Peyer's patch (tissue), 4 donors: ENCODE results near the gene CUL1. TPM values are rescaled to one million over a fixed set of nuclear protein-coding genes. Genes with fewer than 3 reads are reported as not detected.

Source experiments
- DNase-seq, 3 donors: peaks; one replicate each; pipeline ENCODE4 v3.0.0-alpha.2; 2017 to 2019
- H3K27ac ChIP-seq, 4 donors: fragments of 200-600 bp; sonication (generic); one replicate each; pipeline ENCODE4 v1.5.1; 2016 to 2019
- H3K27me3 ChIP-seq, 2 donors: fragments of 200-600 bp; sonication (generic); one replicate each; pipeline ENCODE4 v1.5.1; 2019
- H3K36me3 ChIP-seq, 3 donors: fragments of 200-600 bp; sonication (generic); one replicate each; pipeline ENCODE4 v1.5.1; 2016 to 2019
- H3K4me1 ChIP-seq, 4 donors: fragments of 200-600 bp; sonication (generic); one replicate each; pipeline ENCODE4 v1.5.1; 2016 to 2019
- H3K4me3 ChIP-seq, 4 donors: fragments of 200-600 bp; sonication (generic); 1 replicate in 3 of 4; 2 replicates in 1 of 4; pipeline ENCODE4 v1.5.1; 2016 to 2019; ENCODE audit warnings: mild to moderate bottlenecking in 1 of 4
- H3K9me3 ChIP-seq, 4 donors: fragments of 200-600 bp; sonication (generic); one replicate each; pipeline ENCODE4 v1.5.1; 2016 to 2019; ENCODE audit warnings: mild to moderate bottlenecking in 1 of 4
- CTCF ChIP-seq, 6 experiments: fragments of 450-650 bp in 4 of 6; fragments of 200-600 bp in 2 of 6; sonication (generic) in 1 of 6; IDR thresholded peaks; one replicate each; pipeline ENCODE4 v1.5.1; 2017 to 2019; ENCODE audit warnings: antibody characterized with exemption in 6 of 6, mild to moderate bottlenecking in 3 of 6, moderate library complexity in 1 of 6
- POLR2A ChIP-seq, 2 donors: fragments of 450-650 bp; IDR thresholded peaks; one replicate each; pipeline ENCODE4 v1.5.1; 2017; ENCODE audit warnings: antibody characterized with exemption in 2 of 2, mild to moderate bottlenecking in 2 of 2, moderate library complexity in 2 of 2
- total RNA-seq, 4 donors: library from RNA; depleted of rRNA; stranded (reverse); fragments of >200 nt; gene quantifications; one replicate each; pipeline ENCODE4 v1.1.0, GENCODE V29; 2016

Gene CUL1
- total RNA-seq, 4 donors from 2014 or later = 29.5 to 86.6 (median 35.8) TPM

- H3K27ac ChIP-seq = no peak overlapping the region
- no peak for DNase-seq
- no peaks in the 10 kb centered on the region for H3K27me3 ChIP-seq
- TF ChIP-seq CTCF (IDR thresholded peaks at IDR 0.05) = no peak
- no peak for TF ChIP-seq POLR2A (IDR thresholded peaks at IDR 0.05)
- no peaks in the 10 kb centered on the region for H3K9me3 ChIP-seq
- H3K4me3 ChIP-seq = no peak overlapping the region
- H3K36me3 ChIP-seq = peaks cover 0 to 49% (median 0%) of the 10 kb centered on the region in 3 donors
- no peaks in the 10 kb centered on the region for H3K4me1 ChIP-seq
These were observed 64.9 kb downstream of the CUL1 start for GRCh38 chr7:148763622-148764021.

- H3K4me1 ChIP-seq = no peaks in the 10 kb centered on the region
- H3K27ac ChIP-seq = no peak overlapping the region
- no peak for DNase-seq
- no peaks in the 10 kb centered on the region for H3K27me3 ChIP-seq
- TF ChIP-seq POLR2A (IDR thresholded peaks at IDR 0.05) (no peak), CTCF (IDR thresholded peaks at IDR 0.05) (no peak)
- H3K9me3 ChIP-seq = no peaks in the 10 kb centered on the region
- H3K4me3 ChIP-seq = no peak overlapping the region
- peaks cover 0 to 76% (median 0%) of the 10 kb centered on the region in 3 donors for H3K36me3 ChIP-seq
These were observed 71.3 kb downstream of the CUL1 start for GRCh38 chr7:148770004-148770403.

DNA sequence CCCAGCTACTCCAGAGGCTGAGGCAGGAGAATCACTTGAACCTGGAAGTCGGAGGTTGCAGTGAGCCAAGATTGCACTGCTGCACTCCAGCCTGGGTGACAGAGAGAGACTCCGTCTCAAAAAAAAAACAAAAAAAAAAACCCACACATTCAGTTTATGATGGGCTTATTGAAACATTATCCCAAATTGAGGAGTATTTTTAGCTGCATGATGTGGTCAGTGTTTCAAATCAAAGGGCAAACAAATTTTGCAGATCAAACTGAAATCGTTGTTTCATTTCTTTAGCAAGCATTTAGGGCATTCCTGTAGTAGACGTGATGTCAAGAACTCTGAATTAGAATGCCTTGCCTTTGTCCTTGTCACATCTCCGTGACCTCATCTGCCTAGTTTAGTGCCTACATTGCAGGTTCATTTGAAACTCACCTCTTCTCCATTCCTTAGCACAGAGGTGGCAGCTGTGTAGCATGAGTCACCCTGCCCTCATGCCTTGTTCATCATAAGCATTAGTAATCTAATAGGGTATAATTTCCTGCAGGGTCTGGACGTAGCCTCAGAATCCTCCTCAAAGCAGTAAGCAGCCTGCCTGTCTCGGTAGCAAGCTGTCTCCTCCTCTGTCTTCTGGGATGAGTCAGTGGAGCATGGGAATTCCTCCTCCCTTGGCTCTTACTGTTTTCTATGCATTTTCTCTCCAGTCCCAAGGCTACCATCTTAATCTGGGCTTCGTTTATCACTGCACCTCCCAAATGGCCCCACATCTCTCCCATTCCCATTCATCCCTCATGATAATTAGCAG, 73.8 kb downstream of the CUL1 start:
- H3K27ac ChIP-seq = no peak overlapping the region
- no peaks in the 10 kb centered on the region for H3K9me3 ChIP-seq
- H3K27me3 ChIP-seq = no peaks in the 10 kb centered on the region
- H3K4me1 ChIP-seq = no peaks in the 10 kb centered on the region
- peaks cover 0 to 79% (median 0%) of the 10 kb centered on the region in 3 donors for H3K36me3 ChIP-seq
- no peak for DNase-seq
- no peak overlapping the region for H3K4me3 ChIP-seq
- TF ChIP-seq CTCF (IDR thresholded peaks at IDR 0.05) (no peak), POLR2A (IDR thresholded peaks at IDR 0.05) (no peak)

- no peak overlapping the region for H3K27ac ChIP-seq
- no peak for TF ChIP-seq POLR2A (IDR thresholded peaks at IDR 0.05)
- no peak for TF ChIP-seq CTCF (IDR thresholded peaks at IDR 0.05)
- H3K36me3 ChIP-seq = peaks cover 0 to 71% (median 0%) of the 10 kb centered on the region in 3 donors
- no peaks in the 10 kb centered on the region for H3K4me1 ChIP-seq
- H3K9me3 ChIP-seq = no peaks in the 10 kb centered on the region
- no peaks in the 10 kb centered on the region for H3K27me3 ChIP-seq
- DNase-seq = no peak
- no peak overlapping the region for H3K4me3 ChIP-seq
These were observed 74.6 kb downstream of the CUL1 start for GRCh38 chr7:148773334-148773733.

DNA sequence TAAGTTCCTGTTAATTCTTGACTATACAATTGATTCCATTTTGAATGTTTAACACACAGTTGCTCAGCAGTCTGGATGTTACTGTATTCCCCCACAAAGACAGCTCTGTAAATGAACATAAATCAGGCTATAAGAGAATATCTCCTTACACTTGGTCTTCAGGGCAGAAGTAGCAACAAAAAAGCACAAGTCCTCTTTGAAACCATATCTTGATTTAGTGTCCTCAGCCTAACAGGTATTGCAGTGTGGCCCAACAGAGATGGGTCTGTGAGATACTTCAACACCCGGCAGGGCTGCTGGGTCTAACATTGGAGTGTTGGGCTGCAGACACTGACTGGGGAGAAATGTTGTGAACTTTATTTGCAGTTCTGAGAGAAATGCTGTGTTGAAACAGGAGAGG, 75.8 kb downstream of the CUL1 start:
- no peak for DNase-seq
- Histone ChIP-seq H3K4me3 (no peak overlapping the region), H3K27me3 (no peaks in the 10 kb centered on the region), H3K9me3 (no peaks in the 10 kb centered on the region), H3K27ac (no peak overlapping the region), H3K4me1 (no peaks in the 10 kb centered on the region), H3K36me3 (peaks cover 0 to 71% (median 0%) of the 10 kb centered on the region in 3 donors)
- no peak for TF ChIP-seq POLR2A (IDR thresholded peaks at IDR 0.05)
- TF ChIP-seq CTCF (IDR thresholded peaks at IDR 0.05) = no peak
